SIG-M5 treated with dmso at 0.1 percent for 504 hours (cell line): ENCODE measurements around the gene PBLD.
A peak's percentile ranks its signal among the peaks of the same experiment; 100 is the strongest.

ENCODE experiments used
- DNase-seq: peaks from one replicate; lab custom pipeline; 2025; ENCODE audit not compliant: unreplicated experiment; lab: John Stamatoyannopoulos, UW

PBLD gene

DNA sequence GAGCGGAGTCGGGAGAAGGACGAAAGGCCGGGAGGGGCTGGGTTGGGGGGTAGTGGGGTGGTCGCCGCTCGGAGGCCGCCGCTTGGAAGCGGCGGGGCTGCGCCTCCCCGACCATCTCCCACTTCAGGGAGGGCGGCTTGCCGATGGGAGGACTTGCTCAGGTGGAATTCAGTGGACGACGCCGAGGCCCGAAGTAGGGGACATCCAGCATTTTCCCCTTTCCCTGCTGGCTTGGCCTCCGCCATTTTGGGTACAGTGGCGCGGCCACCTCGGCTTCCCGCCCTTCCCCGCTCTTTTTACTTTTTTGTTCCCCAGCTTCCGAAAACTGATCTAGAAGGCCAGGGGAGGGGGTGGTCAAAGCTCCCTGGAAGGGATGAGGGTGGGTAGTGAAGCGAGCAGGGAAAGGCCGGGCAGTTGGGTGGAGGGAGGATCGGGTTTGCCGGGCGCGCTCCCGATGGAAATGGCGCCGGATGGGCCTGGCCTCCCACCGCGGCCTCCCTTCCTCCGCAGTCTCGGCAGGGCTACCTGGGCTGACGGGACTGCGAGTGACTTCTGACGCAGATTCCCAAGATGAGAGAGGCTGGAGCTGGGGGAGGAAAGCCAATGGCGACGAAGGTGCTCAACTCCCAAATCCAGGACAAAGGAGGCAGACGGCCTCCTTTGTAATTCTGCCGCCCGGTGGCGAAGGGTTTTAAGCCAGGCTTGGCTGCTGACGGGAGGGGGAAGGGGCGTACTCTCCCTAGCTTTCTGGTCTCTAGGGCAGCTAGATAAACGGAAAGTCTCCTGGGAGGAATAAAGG is at the start of gene PBLD:
Gene PBLD (minus strand): TSS at position 670 of the 799 bp plus-strand sequence. CDS start 26,084 bp downstream, outside the sequence.
- peak; percentile 49 for DNase-seq

DNA sequence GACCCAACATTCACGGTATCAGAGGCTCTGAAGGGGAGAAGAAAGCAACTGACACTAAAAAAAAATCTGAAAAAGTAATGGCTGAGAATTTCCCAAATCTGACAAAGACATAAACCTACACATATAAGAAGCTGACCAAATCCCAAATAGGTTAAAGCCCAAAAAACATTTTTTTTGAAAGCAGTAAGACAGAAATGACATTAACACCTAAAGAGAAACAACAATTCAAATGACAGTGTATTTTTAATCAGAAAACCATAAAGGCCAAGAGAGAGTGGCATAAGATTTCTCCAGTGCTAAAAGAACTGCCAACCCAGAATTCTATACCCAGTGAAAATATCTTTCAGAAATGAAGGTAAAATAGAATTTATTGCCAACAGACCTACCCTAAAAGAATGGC is 38.9 kb upstream of the PBLD start:
- DNase-seq: no peak

DNA sequence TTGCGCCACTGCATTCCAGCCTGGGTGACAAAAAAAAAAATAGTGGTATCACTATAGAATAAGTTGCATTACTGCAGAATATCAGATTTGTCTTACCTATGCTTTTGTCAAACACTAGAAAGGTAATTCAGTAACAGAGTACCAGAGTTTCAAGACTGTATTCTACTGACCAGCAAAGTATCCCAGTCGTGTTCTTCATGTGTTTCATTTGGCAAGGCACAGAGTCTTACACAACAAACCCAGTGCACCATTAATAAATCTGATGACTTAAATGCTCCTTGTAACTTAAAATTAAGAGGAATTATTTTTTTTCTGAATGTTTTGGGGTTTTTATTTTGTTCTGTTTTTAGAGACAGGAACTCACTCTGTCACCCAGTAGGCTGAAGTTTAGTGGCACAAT is 34.4 kb upstream of the PBLD start:
- no peak for DNase-seq

DNA sequence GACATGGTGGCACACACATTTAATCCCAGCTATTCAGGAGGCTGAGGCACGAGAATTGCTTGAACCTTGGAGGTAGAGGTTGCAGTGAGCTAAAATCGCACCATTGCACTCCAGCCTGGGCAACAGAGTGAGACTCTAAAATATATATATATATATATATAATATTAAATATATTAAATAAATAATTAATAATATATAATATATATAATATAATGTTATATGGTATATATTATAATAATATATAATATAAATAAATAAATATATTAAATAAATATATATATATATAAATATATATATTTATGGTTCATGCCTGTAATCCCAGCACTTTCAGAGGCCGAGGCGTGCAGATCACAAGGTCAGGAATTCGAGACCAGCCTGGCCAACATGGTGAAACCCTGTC is 33.9 kb upstream of the PBLD start:
- no peak for DNase-seq

DNA sequence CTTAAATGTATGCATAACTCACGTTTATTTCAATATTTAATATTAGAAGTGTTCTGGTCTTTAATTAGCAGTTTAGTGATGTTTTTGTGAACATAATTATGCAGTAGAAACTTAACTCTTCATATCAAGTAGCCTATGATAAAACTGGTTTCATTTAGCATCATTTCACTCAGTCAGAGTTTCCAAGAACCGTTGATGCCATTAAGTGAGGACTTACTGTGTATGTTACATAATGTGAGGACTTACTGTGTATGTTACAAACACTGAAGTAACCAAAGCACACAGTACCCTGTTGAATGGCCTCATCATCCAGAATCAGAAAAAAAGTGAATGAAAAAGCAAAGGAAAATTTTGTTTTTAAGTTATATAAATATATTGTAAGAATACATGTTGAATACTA is 32.9 kb upstream of the PBLD start:
- DNase-seq: no peak

DNA sequence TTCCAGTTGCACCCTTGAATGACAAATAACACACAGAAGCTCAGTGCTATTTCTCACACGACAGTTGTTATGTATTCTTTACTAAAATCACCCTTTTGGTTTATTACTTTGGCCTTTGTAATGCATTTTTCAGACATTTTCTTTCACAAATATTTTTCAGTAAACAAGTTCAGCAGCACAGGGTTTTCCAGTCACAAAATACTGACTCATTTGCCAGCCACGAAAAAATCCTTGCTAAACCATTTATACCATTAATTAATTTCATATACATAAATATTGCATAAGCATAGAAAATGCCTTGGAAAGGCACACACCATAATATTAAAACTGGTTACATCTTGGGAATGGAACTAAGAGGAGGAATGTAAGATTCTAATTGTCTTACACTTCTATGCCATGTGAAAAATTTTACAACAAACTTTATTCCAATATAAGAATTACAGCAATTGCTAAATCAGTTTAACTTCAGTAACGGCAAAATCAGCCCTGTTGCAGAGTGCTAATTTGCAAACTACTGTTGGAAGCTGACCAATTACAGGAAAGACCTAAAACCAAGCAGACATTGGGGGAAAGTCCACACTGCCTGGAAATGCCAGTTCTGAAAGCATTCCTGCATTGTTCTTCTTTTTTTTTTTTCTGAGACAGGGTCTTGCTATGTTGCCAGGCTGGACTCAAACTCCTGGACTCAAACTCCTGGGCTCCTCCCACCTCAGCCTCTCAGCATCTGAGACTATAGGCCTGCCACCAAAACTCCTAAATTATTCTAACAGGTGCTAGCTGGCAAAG is 31.6 kb upstream of the PBLD start:
- DNase-seq: no peak

DNA sequence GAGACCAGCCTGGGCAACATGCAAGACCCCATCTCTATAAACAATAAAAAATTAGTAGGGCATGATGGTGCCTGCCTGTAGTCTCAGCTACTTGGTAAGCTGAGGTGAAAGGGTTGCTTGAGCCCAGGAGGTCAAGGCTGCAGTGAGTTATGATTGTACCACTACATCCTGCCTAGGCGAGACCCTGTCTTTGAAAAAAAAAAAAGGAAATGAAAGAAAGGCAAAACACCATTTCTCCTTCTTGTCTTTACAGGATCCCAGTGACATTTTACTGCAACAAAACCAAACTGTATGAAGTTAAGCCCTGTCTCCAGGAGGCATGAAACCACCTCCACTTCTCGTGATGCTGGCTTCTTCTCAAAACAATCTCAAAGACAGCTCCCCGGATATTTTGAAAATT is 29.9 kb upstream of the PBLD start:
- DNase-seq: peak; percentile 7

DNA sequence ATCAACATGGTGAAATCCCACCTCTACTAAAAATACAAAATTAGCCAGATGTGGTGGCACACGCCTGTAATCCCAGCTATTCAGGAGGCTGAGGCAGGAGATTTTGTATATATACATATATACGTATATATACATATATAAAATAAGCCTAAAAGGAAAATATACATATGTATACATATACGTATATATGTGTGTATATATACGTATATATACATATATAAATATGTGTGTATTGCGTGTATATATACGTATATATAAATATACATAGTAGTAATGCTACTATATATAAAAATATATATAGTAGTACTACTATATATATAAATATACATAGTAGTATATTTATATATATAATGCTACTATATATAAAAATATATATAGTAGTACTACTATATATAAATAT is 26.5 kb upstream of the PBLD start:
- DNase-seq: no peak

DNA sequence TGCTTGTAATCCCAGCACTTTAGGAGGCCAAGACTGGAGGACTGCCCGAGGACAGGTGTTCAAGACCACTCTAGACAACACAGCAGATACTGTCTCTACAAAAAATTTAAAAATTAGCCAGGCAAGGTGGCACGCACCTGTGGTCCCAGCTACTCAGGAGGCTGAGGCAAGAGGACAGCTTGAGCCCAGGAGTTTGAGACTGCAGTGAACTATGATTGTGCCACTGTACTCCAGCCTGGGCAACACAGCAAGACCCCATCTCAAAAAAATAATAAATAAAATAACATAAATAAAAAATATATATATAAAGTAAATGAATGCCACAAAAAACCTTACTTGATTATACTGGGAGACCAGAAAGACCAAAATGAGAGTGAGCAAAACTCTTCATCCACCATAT is 20.8 kb upstream of the PBLD start:
- no peak for DNase-seq

DNA sequence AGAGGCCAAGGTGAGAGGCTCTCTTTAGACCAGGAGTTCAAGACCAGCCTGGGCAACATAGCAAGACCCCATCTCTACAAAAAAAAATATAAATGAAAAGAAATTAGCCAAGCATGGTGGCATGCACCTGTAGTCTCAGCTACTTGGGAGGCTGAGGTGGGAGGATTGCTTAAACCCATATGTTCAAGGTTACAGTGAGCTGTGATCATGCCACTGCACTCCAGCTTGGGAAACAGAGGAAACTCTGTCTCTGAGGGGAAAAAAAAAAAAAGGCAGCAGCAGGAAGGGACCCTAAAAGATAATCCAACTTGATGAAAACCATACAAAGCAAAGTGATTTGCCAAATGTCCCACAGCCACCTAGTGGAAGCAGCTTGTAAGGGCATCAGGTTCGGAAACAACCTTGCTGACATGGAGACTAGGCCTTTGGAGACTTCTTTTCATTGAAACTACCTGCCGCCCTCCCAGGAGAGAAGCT is 15.6 kb upstream of the PBLD start:
- peak; percentile 45 for DNase-seq

DNA sequence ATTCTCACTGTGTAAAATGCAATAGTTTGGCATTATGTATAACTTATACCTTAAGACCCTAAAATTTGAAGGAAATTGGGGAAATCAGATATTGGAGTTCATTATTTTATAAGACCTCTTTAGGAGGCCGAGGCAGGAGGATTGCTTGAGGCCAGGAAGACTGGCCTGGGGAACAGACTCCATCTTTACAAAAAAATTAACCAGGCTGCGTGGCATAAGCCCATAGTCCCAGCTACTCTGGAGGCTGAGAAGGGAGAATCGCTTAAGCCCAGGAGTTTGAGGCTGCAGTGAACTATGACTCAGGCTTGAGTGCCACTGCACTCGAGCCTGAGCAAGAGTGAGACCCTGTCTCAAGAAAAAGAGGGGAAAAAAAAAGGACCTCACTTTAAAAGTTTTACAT is 14.0 kb upstream of the PBLD start:
- no peak for DNase-seq

DNA sequence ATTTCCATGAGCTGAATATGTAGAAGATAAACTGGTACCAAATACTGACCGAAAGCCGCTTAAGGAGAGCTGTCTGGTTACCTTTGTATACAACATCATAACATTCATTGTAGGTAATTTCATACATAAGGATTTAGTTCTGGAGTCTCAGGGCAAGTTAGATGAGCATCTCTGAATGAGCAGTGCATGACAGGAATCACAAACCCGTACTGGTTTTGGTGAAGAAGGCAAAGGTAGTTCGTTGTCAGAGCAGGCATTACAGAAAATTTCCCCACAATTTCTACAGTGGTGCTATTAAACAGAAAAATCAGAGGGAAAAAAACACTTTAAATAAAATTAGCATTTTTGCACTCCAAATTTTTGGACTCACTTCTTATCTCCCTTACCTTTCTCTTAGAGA is 12.9 kb upstream of the PBLD start:
- DNase-seq: no peak

DNA sequence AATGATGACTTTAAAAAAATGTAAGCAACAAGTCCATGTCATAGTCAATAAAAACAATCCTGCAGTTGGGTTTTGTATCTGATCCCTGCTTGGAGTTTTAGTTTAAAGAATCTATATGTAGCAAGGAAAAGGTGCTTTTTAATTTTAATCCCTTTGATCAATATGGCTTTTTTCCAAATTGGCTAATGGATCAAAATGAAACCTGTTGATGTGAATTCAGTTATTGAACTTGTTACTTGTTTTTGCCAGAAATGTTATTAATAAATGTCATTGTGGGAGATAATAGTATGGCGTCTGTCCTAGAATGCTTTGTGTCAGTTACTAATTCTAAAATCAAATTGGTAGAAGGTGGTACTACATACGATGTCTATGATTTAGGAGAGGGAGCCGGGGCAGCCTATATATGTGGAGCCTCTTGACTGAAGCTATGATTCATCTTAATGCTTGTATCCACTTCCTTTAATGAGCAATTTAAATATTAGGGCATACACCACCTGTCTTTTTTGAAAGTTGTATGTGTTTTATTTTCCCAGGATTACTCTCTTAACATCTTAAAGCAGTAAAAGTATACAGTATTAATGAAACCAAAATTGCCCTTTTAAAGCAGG is 10.3 kb upstream of the PBLD start:
- DNase-seq: no peak

DNA sequence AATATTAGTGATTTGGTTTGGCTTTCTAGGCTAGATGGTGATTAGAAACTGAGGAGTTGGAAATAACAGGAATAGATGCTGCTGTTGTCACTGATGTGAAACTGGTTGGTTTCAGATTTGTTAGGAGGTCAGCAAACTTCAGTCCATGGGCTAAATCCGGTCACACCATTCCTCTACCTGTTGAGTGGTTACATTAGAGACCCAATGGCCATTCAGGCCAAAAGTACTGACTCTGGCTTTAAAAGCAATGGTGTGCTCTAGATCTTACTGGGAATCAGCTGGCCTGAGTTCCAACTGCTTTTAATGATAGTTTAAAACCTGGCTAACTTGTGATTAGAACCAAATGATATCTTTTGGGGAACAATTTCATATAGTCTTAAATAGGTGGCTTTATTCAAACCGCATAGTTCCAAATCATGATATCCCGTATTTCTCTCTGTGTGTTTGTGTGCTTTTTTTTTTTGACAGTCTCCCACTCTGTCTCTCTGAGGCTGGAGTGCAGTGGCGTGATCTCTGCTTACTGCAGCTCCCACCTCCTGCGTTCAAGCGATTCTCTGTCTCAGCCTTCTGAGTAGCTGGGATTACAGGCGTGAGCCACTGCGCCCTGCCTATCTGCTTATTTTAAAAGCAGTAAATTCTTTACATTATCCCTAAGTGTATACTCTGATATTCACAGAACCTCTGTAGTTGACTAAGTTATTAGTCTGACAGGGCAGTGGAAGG is 7.8 kb upstream of the PBLD start:
- DNase-seq: no peak

DNA sequence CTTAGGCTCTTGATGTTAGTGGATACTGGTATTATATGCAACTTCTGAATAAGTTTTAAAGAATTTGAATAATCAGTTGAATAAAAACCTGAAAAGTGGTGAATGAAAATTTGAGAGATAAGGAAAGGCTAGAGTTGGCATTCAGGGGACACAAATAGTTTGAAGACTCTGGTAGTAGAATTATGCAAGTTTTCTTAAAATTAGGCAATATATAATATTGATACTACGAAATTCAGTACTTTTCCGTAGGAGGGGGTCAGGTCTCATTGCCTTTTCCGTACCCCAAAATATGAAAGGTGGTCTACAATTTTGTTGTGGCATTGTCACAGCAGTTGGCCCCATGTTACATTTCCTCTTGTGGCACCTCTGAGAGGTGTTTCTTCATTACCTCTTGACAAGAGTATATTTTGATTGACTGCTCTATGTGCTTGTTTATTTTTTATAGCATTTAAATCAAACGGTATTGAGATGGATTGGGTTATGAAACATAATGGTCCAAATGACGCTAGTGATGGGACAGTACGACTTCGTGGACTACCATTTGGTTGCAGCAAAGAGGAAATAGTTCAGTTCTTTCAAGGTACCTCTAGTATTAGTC is 4.1 kb upstream of the PBLD start:
- no peak for DNase-seq

DNA sequence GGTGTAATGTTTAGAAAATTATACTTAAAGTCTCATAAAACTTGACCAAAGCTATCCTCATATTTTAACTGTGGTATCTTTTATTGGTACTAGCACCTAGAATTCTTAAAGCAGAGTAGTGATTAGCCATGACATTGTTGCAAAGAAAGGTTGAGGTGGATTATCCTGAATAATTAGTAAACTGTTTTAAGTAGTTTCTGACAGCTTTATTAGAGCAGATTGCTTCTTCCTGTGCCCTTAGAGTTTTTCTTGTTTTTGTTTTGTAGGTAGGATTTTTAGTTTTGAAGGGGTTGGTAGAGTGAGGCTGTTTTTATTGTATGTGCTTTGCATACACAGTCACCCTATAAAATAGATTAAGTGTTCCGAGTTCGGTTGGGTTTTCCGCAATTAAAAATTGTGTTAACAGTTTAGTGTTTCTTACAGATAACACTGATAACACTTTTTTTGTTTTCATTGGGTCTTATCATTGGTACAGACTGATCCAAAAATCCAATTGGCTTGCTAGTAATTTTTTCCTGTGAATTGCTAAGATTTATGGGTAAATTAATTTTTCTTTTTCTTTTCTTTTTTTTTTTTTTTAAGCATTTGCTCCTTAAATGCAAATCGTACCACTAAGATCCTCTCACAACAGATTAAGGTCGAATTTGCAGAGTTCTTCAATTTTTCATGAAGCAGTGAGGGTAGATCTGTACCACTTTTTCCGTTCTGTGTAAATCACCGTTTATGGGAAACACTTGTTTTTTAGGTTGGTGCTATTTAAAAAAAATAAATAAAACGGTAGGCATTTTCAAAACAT is 2.1 kb upstream of the PBLD start:
- no peak for DNase-seq

DNA sequence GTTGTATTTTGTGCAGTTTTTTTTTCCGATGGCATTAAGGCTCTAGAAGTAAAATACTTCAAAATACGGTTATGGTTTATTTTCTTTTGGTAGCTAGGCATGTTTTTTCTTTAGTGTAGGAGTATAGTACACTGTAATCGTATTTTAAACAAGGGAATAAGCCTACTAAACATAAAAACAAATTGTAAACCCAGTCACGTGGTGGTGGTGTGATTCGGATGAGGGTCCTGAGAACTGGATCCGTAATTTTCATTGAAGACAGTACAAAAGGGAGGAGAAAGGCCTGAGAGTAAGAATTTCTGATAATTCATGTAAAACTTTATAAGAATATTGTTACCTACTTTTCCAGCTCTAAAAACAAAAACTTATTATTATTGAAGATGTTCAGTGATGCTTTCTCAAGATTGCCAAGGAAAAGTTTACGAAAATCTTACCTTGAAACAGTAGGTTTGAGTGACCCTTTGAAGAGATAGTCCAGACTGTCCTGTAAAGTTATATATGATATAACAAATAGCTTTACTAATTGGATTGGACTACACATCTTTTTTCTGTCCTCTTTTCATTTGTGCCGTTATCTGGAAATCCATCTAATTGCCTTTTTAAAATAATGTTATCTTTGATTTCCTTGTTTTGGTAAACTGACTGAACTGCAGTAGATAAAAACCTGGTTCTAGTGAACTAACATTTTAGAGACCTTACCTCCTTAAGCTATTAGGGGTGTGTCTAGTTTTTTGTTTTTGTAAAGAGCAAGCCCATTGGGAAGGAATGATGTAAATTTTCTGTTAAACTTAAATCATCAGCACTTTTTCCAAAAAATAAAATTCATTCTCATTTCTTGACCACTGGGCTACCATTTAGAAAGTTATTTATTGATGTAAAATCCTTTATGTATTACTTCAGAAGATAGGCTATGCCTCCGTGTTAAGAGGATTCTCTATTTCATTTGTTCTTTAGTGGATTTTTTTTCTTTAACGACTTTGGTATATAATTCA is 1.0 kb upstream of the PBLD start:
- DNase-seq: no peak

DNA sequence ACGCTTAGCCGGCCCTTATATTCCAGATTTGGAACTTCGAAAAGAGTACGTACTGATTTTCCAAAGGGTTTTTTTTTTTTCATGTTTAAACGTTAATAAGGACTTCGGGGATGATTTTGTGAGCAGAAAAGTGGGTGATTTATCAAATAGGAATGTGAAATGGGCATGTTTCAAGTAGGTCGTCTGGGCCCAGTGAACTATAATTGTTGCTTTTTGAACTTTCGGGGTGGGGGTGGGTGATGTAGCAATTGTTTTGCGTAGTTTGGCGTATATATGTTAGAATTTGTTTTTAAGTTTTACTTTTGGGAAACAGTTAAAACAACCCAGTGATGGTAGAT is 299 bp upstream of the PBLD start:
- no peak for DNase-seq
